ENCODE results near the gene NLRP8.
"Not testable (repeated sequence)": the region's sequence is repeated elsewhere in the genome, so short reads cannot be mapped to it uniquely, and the experiment has no call there.

Gene NLRP8

DNA sequence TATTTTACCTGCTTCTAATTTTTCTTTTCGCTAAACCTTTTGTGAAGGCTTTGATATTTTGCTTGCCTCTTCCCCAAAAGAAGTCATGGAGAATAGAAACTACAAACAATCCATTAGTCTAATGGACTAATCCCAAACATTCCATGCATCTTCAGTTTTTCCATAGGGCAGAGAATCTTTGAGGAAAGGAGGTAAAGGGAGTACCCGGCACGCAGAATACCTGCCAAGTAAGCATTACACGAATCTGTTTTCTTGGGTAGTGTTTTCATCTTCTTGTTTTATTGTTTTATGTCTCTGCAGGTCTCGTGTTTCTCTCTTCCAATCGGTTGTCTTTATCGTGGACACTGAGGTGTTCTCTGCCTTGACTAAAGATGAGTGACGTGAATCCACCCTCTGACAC lies at the start of gene NLRP8:
Gene NLRP8 (plus strand): TSS at position 301 of the 400 bp plus-strand sequence.
- Mint-ChIP-seq H3K4me3 (no peak within 1 kb of the TSS), H3K27ac (no peak within 1 kb of the TSS), H3K9me3 (peaks cover 12% of the 10 kb centered on the region), H3K4me1 (peaks cover 4% of the 10 kb centered on the region), H3K27me3 (peaks cover 8% of the 10 kb centered on the region), H3K36me3 (no peaks in the 10 kb centered on the region)
- ATAC-seq (ENCODE audit: low read depth) (no peak), DNase-seq (ENCODE audit: low spot score in 2 of 2) (no peak)

DNA sequence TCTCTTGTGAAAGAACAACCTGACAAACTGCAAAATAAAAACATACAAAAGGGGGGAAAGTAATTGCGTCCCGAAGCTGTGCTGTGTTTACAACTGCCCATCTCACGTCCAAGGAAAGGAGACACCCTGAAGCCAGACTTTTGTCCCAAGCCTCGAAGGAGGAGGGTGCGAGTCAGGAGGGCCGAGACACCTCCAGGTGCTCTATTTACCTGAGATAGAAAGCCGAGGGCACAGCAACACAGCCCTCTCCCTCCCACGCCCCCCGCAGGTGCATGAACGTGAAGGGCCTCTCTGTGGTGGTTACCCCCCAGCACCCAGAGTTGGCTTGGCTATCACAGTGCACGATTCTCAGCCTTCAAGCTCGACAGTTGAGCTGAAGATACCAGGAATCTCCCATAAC lies 48.7 kb upstream of the NLRP8 start:
- H3K27ac Mint-ChIP-seq = no peak overlapping the region
- peaks cover 5% of the 10 kb centered on the region for H3K27me3 Mint-ChIP-seq
- no peak overlapping the region for H3K4me3 Mint-ChIP-seq
- ATAC-seq (ENCODE audit: low read depth) = no peak
- H3K36me3 Mint-ChIP-seq = no peaks in the 10 kb centered on the region
- no peak for DNase-seq (ENCODE audit: low spot score in 2 of 2)
- H3K4me1 Mint-ChIP-seq = no peaks in the 10 kb centered on the region
- peaks cover 6% of the 10 kb centered on the region for H3K9me3 Mint-ChIP-seq

DNA sequence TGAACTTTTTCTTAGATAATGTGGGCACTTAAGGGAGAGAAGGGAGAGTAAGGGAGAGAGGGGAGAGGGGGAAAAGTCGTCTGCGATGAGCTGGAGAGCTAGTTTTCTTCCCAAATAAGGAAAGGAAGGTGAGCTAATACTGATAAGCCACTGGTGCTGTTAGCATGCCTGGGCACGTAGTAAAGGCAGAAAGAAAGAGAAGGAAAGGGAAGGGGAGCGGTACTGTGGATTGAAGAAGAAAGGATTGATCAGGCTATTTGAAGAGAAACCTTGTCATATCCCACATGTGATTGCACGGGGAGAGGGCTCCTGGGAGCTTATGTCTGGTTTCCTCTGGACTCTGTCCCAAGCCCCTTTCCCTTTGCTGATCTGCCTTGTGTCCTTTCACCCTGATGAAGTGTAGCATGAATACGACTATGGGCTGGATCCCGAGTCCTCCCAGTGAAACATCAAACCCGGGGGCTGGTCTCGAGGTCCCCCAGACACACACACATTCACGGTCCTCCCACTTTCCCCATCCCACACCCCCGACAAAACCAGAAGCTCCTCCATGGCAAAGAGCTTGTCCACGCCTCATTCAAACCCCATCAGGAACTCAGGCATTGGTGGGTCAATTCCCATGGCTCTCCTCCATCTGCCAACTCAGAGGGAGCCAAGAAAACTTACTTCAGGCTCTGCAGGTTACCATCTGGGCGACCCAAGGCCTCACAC lies 46.1 kb upstream of the NLRP8 start:
- H3K4me1 Mint-ChIP-seq = no peaks in the 10 kb centered on the region
- H3K36me3 Mint-ChIP-seq = no peaks in the 10 kb centered on the region
- H3K4me3 Mint-ChIP-seq = no peak overlapping the region
- DNase-seq (ENCODE audit: low spot score in 2 of 2) (no peak), ATAC-seq (ENCODE audit: low read depth) (no peak)
- H3K27me3 Mint-ChIP-seq = peaks cover 5% of the 10 kb centered on the region
- H3K9me3 Mint-ChIP-seq = peaks cover 6% of the 10 kb centered on the region
- H3K27ac Mint-ChIP-seq = no peak overlapping the region

DNA sequence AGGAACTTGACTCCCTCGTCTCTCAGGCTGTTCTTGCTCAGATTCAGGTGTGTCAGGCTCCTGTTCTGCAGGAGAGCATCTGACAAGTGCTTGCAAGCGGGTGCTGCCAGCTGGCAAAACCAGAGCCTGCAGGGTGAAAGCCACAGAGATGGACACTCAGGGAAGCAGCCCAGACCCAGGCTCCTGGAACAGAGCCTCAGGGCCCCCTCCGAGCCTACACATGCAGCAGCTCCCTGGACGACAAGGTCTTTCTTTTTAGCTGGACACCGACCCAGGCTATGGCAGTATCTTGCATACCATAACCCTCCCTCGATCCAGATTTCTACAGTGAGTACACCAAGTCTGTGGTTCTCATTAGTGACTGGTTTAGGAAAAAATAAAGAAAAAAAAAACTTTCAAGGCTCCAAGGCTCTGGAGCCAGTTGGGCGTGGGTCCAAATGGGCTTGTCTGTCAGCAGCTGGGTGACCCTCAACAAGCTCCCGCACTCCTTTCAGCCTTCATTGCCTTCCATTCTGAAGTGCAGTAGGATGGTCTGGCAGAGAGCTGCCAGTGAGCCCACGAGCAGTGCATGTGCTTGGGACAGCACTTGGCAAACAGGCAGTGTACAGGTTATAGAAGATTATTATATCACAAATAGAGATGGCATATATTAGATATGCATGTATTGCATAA lies 45.4 kb upstream of the NLRP8 start:
- H3K9me3 Mint-ChIP-seq = peaks cover 3% of the 10 kb centered on the region
- H3K4me3 Mint-ChIP-seq = no peak overlapping the region

DNA sequence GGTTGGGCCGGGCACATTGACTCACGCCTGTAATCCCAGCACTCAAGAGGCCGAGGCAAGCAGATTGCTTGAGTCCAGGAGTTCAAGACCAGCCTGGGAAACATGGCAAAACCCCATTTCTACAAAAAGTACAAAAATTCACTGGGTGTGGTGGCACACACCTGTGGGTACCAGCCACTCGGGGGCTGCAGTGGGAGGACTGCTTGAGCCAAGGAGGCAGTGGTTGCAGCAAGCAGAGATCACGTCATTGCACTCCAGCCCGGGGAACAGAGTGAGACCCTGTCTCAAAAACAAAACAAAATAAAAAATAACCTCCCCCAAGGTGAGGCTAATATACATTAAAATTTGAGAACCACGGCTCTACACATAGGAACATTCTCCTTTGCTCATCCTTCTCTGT lies 40.3 kb upstream of the NLRP8 start:
- peaks cover 9% of the 10 kb centered on the region for H3K9me3 Mint-ChIP-seq
- ATAC-seq (ENCODE audit: low read depth) (no peak), DNase-seq (ENCODE audit: low spot score in 2 of 2) (no peak)
- no peak overlapping the region for H3K27ac Mint-ChIP-seq
- H3K27me3 Mint-ChIP-seq = peaks cover 11% of the 10 kb centered on the region
- no peaks in the 10 kb centered on the region for H3K36me3 Mint-ChIP-seq
- H3K4me1 Mint-ChIP-seq = no peaks in the 10 kb centered on the region
- no peak overlapping the region for H3K4me3 Mint-ChIP-seq

More for the DNA sequence above, 45.4 kb upstream of the NLRP8 start:
- Mint-ChIP-seq H3K4me1 (no peaks in the 10 kb centered on the region), H3K27ac (no peak overlapping the region), H3K27me3 (peaks cover 5% of the 10 kb centered on the region), H3K36me3 (no peaks in the 10 kb centered on the region)
- no peak for DNase-seq (ENCODE audit: low spot score in 2 of 2)
- no peak for ATAC-seq (ENCODE audit: low read depth)

DNA sequence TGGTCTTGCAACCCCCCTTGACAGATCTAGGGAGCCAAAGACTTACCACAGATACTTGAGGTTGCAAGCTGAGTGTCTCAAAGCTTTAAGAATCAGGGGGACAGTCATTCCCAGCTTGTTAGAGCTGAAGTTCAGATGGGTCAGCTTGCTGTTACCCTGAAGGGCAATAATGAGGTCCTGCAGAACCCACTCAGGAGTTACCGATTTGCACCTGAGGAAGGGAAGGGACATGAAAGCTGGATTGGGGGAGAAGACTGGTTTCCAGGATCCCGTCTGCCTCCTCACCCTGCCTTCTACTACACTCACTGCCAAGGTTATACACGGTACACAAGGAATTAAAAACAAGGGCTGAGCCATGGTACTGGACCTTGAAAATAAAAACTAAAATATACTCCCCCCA lies 39.9 kb upstream of the NLRP8 start:
- no peak for ATAC-seq (ENCODE audit: low read depth)
- Mint-ChIP-seq H3K27me3 (peaks cover 11% of the 10 kb centered on the region), H3K4me1 (no peaks in the 10 kb centered on the region), H3K9me3 (peaks cover 9% of the 10 kb centered on the region), H3K27ac (no peak overlapping the region), H3K36me3 (no peaks in the 10 kb centered on the region), H3K4me3 (no peak overlapping the region)
- no peak for DNase-seq (ENCODE audit: low spot score in 2 of 2)

DNA sequence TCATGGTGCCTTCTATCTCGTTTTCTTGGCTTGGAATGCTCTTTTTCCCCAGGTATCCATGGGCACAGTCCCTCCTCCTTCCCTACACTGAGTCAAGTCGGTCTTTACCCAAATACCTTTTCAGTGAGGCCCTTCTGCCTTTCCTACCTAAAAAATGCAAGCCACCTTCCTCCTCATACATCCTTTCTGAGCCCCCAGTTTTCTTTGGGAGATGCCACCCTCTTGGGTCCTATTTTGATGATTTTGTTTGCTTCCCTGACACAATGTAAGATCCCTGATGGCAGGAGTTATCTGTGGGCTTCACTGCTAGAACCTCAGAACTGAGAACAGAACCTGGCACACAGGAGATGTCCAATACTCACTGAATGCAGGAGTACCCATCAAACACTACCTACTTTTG lies 37.8 kb upstream of the NLRP8 start:
- Mint-ChIP-seq H3K36me3 (no peaks in the 10 kb centered on the region), H3K27ac (no peak overlapping the region), H3K27me3 (peaks cover 6% of the 10 kb centered on the region), H3K4me3 (no peak overlapping the region), H3K4me1 (no peaks in the 10 kb centered on the region), H3K9me3 (peaks cover 7% of the 10 kb centered on the region)
- ATAC-seq (ENCODE audit: low read depth) = no peak
- DNase-seq (ENCODE audit: low spot score in 2 of 2) = no peak

DNA sequence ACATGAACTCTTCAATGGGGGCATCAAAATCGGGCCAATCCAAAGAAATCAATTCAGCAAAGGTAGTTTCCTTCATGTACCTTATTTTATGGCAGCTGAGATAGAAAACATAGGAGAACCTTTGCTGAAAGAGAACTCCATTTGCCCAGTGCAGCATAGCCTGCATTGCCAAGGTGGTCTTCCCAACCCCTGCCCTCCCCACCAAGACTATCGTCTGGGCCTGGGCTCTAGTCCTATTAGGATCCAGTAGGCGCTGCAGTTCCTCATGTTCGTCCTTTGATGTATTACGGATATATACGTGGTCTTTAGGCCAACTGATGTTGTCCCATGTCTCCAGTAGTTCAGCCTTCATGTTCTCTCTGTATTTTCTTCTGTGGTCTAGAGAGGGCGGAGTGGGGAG lies 34.7 kb upstream of the NLRP8 start:
- peaks cover 19% of the 10 kb centered on the region for H3K9me3 Mint-ChIP-seq
- DNase-seq (ENCODE audit: low spot score in 2 of 2) (no peak), ATAC-seq (ENCODE audit: low read depth) (no peak)
- no peak overlapping the region for H3K4me3 Mint-ChIP-seq
- no peaks in the 10 kb centered on the region for H3K36me3 Mint-ChIP-seq
- H3K27me3 Mint-ChIP-seq = peaks cover 6% of the 10 kb centered on the region
- H3K4me1 Mint-ChIP-seq = no peaks in the 10 kb centered on the region
- H3K27ac Mint-ChIP-seq = no peak overlapping the region

DNA sequence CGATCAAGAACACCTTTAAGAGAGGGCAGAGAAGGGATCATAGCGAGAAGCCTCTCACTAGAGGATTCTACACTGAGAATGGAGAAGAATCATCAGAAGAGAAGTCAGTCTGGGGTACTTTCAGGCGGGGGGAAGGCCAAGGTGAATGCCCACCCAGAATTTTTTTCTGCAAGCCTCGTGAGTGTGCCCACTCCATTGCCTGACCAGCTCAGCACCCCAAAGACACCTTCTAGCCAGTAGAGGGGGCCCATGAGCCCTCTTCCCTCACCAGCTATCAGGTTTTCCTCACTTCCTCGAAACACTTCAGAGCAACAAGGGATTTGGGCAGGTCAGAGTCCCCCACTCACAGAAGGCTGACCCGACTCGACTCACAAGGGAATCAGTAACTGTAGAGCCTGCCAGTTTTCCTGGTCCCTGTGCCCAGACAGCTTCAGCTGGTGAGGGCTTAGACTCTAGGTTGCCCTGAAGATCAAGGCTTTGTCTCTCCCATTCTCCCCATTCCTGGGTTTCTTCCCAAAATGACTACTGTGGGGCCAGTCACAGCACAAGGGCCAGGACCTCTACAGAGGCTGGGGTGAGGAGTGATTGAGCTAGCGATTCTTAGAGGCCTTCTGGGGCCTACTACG lies 33.9 kb upstream of the NLRP8 start:
- H3K27me3 Mint-ChIP-seq = peaks cover 4% of the 10 kb centered on the region
- no peak for DNase-seq (ENCODE audit: low spot score in 2 of 2)
- no peak overlapping the region for H3K4me3 Mint-ChIP-seq
- H3K27ac Mint-ChIP-seq = no peak overlapping the region
- peaks cover 21% of the 10 kb centered on the region for H3K9me3 Mint-ChIP-seq
- H3K36me3 Mint-ChIP-seq = no peaks in the 10 kb centered on the region
- no peaks in the 10 kb centered on the region for H3K4me1 Mint-ChIP-seq
- ATAC-seq (ENCODE audit: low read depth) = no peak

DNA sequence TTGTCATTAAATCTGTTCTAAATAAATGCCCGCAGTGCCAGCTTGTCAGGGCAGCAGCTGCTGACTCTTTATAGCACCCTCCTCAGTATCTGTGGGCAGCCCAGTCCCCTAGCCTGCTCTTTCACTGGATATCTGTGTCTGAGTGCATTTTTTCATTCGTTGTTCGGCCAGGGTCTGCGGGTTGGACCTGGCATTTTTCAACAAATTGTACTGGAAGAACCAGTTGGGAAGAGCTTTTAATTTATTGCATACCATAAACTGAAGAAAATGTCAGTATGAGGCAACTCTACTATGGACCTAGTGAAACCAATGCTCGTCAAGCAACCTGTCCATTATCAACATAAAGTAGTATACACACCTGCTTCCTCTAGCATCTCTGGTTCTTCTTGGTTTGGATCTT lies 24.1 kb upstream of the NLRP8 start:
- Mint-ChIP-seq H3K36me3 (no peaks in the 10 kb centered on the region), H3K4me1 (no peaks in the 10 kb centered on the region), H3K27me3 (peaks cover 6% of the 10 kb centered on the region), H3K4me3 (no peak overlapping the region), H3K9me3 (peaks cover 14% of the 10 kb centered on the region), H3K27ac (no peak overlapping the region)
- ATAC-seq (ENCODE audit: low read depth) (no peak), DNase-seq (ENCODE audit: low spot score in 2 of 2) (no peak)

DNA sequence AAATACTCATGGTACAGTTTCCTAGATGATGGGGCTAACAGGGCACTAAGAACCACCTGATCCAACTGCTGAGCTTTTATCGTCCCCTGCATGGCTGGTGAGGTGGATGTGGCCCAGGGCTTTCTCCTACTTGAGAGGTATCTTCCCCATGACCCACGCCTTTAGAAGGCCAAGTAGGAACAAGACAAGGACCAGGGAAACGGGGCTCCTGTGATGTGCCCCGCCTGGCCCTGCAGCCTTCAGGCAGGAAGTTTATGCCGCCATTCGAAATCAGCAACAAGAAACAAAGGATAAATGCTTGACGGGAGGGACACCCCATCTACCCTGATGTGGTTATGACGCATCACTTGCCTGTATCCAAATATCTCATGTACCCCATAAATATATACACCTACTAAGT lies 19.6 kb upstream of the NLRP8 start:
- Mint-ChIP-seq H3K27ac (no peak overlapping the region), H3K27me3 (peaks cover 13% of the 10 kb centered on the region), H3K36me3 (peaks cover 2% of the 10 kb centered on the region), H3K9me3 (peaks cover 7% of the 10 kb centered on the region), H3K4me3 (no peak overlapping the region), H3K4me1 (peaks cover 2% of the 10 kb centered on the region)
- DNase-seq (ENCODE audit: low spot score in 2 of 2) (no peak), ATAC-seq (ENCODE audit: low read depth) (no peak)

DNA sequence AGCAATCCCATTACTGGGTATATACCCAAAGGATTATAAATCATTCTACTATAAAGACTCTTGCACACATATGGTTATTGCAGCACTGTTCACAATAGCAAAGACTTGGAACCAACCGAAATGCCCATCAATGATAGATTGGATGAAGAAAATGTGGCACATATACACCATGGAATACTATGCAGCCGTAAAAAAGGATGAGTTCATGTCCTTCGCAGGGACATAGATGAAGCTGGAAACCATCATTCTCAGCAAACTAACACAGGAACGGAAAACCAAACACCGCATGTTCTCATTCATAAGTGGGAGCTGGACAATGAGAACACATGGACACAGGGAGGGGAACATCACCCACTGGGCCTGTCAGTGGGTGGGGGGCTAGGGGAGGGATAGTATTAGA lies 18.4 kb upstream of the NLRP8 start:
- not testable (repeated sequence) for H3K27ac Mint-ChIP-seq; H3K4me3 Mint-ChIP-seq; ATAC-seq (ENCODE audit: low read depth); DNase-seq (ENCODE audit: low spot score in 2 of 2); H3K9me3 Mint-ChIP-seq; H3K4me1 Mint-ChIP-seq; H3K36me3 Mint-ChIP-seq
- peaks cover 13% of the 10 kb centered on the region for H3K27me3 Mint-ChIP-seq

DNA sequence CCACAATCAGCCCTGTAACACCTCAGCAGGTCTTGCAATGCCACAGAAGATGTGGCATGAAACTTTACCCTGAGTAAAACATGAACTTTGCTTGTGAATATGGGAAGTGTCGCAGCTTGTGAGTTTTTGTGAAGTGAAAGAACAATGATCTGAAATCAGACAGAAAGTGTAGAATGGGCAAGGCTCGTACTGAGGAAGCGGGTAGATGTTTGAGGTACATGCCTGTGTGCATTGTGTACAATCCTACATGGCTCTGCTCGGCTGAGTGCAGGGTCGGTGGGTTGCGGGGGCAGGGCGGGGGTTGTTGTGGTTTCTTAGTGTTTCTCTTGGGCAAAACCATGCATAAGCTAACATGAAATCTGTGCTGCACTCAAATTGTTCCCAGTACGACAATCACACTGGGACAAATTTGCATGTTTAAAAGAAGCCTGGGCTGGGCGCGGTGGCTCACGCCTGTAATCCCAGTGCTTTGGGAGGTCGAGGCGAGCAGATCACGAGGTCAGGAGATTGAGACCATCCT lies 16.6 kb upstream of the NLRP8 start:
- Mint-ChIP-seq H3K36me3 (peaks cover 2% of the 10 kb centered on the region), H3K9me3 (peaks cover 4% of the 10 kb centered on the region), H3K4me3 (no peak overlapping the region), H3K27me3 (peaks cover 9% of the 10 kb centered on the region), H3K4me1 (peaks cover 2% of the 10 kb centered on the region), H3K27ac (no peak overlapping the region)
- no peak for ATAC-seq (ENCODE audit: low read depth)
- DNase-seq (ENCODE audit: low spot score in 2 of 2) = no peak

DNA sequence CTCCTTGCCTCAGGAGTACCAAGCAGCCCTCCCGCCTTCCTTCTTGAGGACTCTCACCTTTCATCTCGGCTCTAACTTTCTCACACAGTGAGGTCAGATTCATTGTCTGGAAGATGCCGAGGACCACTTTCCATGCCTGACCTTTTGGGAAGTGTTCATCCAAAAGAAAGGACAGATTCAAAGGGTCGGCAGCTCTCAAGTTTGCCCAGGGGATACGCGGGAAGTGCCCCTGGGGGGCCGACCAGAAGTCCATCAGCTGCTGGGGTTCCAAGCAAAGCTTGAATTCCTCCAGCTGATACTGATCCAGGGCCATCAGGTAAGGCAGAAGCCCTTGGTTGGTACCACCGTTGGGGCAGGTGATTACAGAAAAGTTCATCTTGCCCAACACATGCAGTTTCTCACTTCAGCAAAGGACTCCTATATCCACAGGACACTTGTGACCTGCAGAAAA lies 15.7 kb upstream of the NLRP8 start, which contains the start of gene NLRP13:
Gene NLRP13 (minus strand): TSS at position 401 of the 451 bp plus-strand sequence. CDS start 25 bp downstream, at position 376.
- Mint-ChIP-seq H3K36me3 (peaks cover 2% of the 10 kb centered on the region), H3K4me1 (peaks cover 2% of the 10 kb centered on the region), H3K9me3 (peaks cover 4% of the 10 kb centered on the region), H3K4me3 (no peak within 1 kb of the TSS), H3K27ac (no peak within 1 kb of the TSS), H3K27me3 (peaks cover 9% of the 10 kb centered on the region)
- DNase-seq (ENCODE audit: low spot score in 2 of 2) (no peak), ATAC-seq (ENCODE audit: low read depth) (no peak)
